Caco-2 (cell line): Measurements from ENCODE around the gene CCT7. TPM values are rescaled to one million over a fixed set of nuclear protein-coding genes. Genes with fewer than 3 reads are reported as not detected.

Source experiments
- BruUV-seq: library from RNA; stranded (reverse); fragments of 400-500 nt; replicated peaks from 2 replicates; lab custom pipeline; 2021; lab: Mats Ljungman, UMichigan
- CTCF ChIA-PET: fragments of 300-600 bp; sonication (Branson Sonifier 250); formaldehyde crosslinking; loops from one replicate; lab custom pipeline; 2022; ENCODE audit warnings: antibody characterized with exemption; lab: Charles Lee
- POLR2A ChIA-PET: fragments of 300-600 bp; sonication (Branson Sonifier 250); formaldehyde crosslinking; loops from one replicate; lab custom pipeline; 2022; ENCODE audit warnings: antibody characterized with exemption; lab: Charles Lee
- DNase-seq, 2 experiments: peaks; one replicate each; pipeline versions ENCODE4 v3.0.0 to v3.0.0-alpha.2; 2020 to 2022
- H3K27me3 ChIP-seq: replicated peaks from 2 replicates; pipeline ENCODE4 v1.6.0; 2011; ENCODE audit warnings: low read length; ENCODE audit not compliant: control insufficient read depth, insufficient read depth
- H3K36me3 ChIP-seq: 2 replicates; pipeline ENCODE4 v1.5.1; 2011; ENCODE audit warnings: low read length; ENCODE audit not compliant: control insufficient read depth, insufficient read depth
- H3K4me1 ChIP-seq: fragments of 250-450 bp; sonication (Bioruptor Pico); 2 replicates; pipeline ENCODE4 v1.5.1; 2020; ENCODE audit warnings: mild to moderate bottlenecking
- H3K4me3 ChIP-seq: 2 replicates; pipeline ENCODE4 v1.5.1; 2011; ENCODE audit warnings: low read depth, mild to moderate bottlenecking, control low read depth, low read length
- H3K9me3 ChIP-seq: fragments of 250-450 bp; sonication (Bioruptor Pico); 2 replicates; pipeline ENCODE4 v1.5.1; 2020; ENCODE audit warnings: mild to moderate bottlenecking, moderate library complexity
- H3K27ac Mint-ChIP-seq: one replicate; pipeline ENCODE4 v1.8.0; 2022; ENCODE audit warnings: mixed read lengths; ENCODE audit not compliant: unreplicated experiment
- H3K27me3 Mint-ChIP-seq: one replicate; pipeline ENCODE4 v1.8.0; 2022; ENCODE audit warnings: mixed read lengths; ENCODE audit not compliant: insufficient read depth, unreplicated experiment
- H3K36me3 Mint-ChIP-seq: one replicate; pipeline ENCODE4 v1.8.0; 2022; ENCODE audit warnings: mild to moderate bottlenecking, mixed read lengths; ENCODE audit not compliant: insufficient read depth, unreplicated experiment
- H3K4me1 Mint-ChIP-seq: one replicate; pipeline ENCODE4 v1.8.0; 2022; ENCODE audit warnings: low read depth, mixed read lengths; ENCODE audit not compliant: unreplicated experiment
- H3K4me3 Mint-ChIP-seq: one replicate; pipeline ENCODE4 v1.8.0; 2022; ENCODE audit warnings: mild to moderate bottlenecking, moderate library complexity, mixed read lengths; ENCODE audit not compliant: unreplicated experiment
- H3K9me3 Mint-ChIP-seq: one replicate; pipeline ENCODE4 v1.8.0; 2022; ENCODE audit warnings: mixed read lengths; ENCODE audit not compliant: unreplicated experiment
- intact Hi-C: fragments of 100-400 bp; cut with micrococcal nuclease; formaldehyde crosslinking; loops from one replicate; pipeline ENCODE4 v1.10.0; 2022; ENCODE audit not compliant: unreplicated experiment
- total RNA-seq: library from RNA; stranded (reverse); gene quantifications from 2 replicates; pipeline ENCODE4 v1.2.3, GENCODE V29; 2022
- TF ChIP-seq, protein P1 (sequence below), 2 experiments: fragments of 200-600 bp in 1 of 2; IDR thresholded peaks; 1 replicate in 1 of 2; 2 replicates in 1 of 2; pipeline versions ENCODE4 v1.5.1 to v1.8.0; 2011 to 2022; ENCODE audit warnings: antibody characterized with exemption in 1 of 2, control low read depth in 1 of 2, inconsistent platforms in 1 of 2, low read depth in 1 of 2, low read length in 1 of 2, mild to moderate bottlenecking in 1 of 2, moderate library complexity in 1 of 2; ENCODE audit not compliant: insufficient read depth in 1 of 2, severe bottlenecking in 1 of 2, unreplicated experiment in 1 of 2

Gene CCT7
- total RNA-seq, 1 experiment from 2014 or later: 450 TPM

DNA sequence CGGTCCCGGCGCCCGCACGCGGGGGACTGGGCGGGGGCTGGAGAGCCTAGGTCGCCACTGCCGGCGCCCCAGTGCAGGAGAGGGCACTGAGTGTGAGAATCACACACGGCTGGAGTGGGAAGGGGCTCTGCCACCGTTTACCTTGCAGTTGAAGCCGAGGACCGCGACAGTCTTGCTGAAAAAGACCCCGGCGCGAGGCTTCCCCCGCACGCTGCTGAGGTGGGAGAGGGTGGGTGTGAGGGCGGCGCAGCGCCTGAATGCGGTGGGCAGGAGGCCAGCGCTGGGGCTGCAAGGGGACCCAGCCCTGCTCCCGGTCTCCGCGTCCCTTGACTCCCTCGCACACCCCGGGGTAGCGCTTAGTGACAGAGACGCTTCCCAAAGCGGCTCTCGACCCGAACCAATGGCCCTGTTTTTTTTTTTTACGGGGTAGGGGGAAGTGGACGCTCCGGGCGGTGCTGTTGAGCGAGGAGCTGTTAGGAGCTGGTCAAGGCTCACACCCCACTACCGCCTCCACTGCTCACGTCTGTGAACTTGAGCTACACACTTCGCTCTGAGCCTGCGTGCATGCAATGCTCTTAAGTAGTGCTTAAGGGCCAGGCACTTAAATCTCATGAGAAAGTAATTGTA, 30.9 kb upstream of the CCT7 start:
- no peaks in the 10 kb centered on the region for H3K36me3 ChIP-seq
- Mint-ChIP-seq H3K4me1 (no peaks in the 10 kb centered on the region), H3K27me3 (no peaks in the 10 kb centered on the region), H3K36me3 (no peaks in the 10 kb centered on the region), H3K27ac (no peak overlapping the region), H3K4me3 (no peak overlapping the region), H3K9me3 (no peaks in the 10 kb centered on the region)
- no peaks in the 10 kb centered on the region for H3K9me3 ChIP-seq
- ChIA-PET CTCF (no interaction called here), POLR2A (no interaction called here)
- DNase-seq: no peak
- H3K27me3 ChIP-seq: no peaks in the 10 kb centered on the region
- TF ChIP-seq, protein P1, sequence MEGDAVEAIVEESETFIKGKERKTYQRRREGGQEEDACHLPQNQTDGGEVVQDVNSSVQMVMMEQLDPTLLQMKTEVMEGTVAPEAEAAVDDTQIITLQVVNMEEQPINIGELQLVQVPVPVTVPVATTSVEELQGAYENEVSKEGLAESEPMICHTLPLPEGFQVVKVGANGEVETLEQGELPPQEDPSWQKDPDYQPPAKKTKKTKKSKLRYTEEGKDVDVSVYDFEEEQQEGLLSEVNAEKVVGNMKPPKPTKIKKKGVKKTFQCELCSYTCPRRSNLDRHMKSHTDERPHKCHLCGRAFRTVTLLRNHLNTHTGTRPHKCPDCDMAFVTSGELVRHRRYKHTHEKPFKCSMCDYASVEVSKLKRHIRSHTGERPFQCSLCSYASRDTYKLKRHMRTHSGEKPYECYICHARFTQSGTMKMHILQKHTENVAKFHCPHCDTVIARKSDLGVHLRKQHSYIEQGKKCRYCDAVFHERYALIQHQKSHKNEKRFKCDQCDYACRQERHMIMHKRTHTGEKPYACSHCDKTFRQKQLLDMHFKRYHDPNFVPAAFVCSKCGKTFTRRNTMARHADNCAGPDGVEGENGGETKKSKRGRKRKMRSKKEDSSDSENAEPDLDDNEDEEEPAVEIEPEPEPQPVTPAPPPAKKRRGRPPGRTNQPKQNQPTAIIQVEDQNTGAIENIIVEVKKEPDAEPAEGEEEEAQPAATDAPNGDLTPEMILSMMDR (IDR thresholded peaks at IDR 0.05; ENCODE audit: insufficient read depth in 1 of 2, low read depth in 1 of 2, low read length in 1 of 2, severe bottlenecking in 1 of 2, unreplicated experiment in 1 of 2): no peak
- intact Hi-C loops: no loop called here
- BruUV-seq: no TSS peak
- no peak overlapping the region for H3K4me3 ChIP-seq
- H3K4me1 ChIP-seq: no peaks in the 10 kb centered on the region; the same call in 1 of the 2 replicates

DNA sequence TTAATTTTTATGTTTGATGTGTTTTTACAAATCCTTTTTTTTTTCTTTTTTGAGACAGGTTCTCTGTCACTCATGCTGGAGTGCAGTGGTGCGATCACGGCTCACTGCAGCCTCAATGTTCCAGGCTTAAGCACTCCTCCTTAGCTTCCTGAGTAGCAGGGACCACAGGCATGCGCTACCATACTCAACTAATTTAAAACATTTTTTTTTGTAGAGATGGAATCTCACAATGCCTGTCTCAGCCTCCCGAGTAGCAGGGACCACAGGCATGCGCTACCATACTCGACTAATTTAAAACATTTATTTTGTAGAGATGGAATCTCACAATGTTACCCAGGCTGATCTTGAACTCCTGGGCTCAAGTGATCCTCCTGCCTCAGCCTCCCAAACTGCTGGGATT, 28.5 kb upstream of the CCT7 start:
- Mint-ChIP-seq H3K27ac (no peak overlapping the region), H3K4me1 (no peaks in the 10 kb centered on the region), H3K9me3 (no peaks in the 10 kb centered on the region), H3K27me3 (no peaks in the 10 kb centered on the region), H3K36me3 (no peaks in the 10 kb centered on the region), H3K4me3 (no peak overlapping the region)
- Histone ChIP-seq H3K27me3 (no peaks in the 10 kb centered on the region), H3K4me3 (no peak overlapping the region), H3K36me3 (no peaks in the 10 kb centered on the region), H3K4me1 (no peaks in the 10 kb centered on the region), H3K9me3 (no peaks in the 10 kb centered on the region)
- TF ChIP-seq, protein P1 (IDR thresholded peaks at IDR 0.05; ENCODE audit: insufficient read depth in 1 of 2, low read depth in 1 of 2, low read length in 1 of 2, severe bottlenecking in 1 of 2, unreplicated experiment in 1 of 2): no peak
- BruUV-seq: no TSS peak
- CTCF ChIA-PET: no interaction called here
- no peak for DNase-seq
- POLR2A ChIA-PET: no interaction called here
- intact Hi-C loops: no loop called here

DNA sequence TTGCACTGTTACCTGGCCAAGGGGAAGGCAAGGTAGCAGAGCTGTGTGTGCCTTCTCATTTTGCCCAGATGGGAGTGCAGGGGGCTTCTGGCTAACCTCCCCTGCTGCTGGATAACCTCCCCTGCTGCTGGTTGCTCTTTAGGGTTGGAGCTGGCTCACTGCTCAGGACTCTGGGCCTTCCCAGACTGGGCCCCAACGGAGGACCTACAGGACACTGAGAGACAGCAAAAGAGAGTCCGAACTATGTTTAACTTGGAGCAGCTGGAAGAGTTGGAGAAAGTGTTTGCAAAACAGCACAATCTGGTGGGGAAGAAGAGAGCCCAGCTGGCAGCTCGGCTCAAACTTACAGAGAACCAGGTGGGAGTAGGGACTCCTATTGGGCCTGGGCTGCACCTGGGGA, 25.9 kb upstream of the CCT7 start:
- Histone ChIP-seq H3K36me3 (no peaks in the 10 kb centered on the region), H3K4me1 (peaks cover 8% of the 10 kb centered on the region), H3K9me3 (no peaks in the 10 kb centered on the region), H3K27me3 (no peaks in the 10 kb centered on the region), H3K4me3 (no peak overlapping the region)
- ChIA-PET CTCF (interaction anchor here (0.7 to 3.6 kb wide), 3 partner anchors 17 to 123 kb away, joined by 7 to 19 read pairs (median 10); no protein-coding TSS in a partner anchor), POLR2A (no interaction called here)
- H3K36me3 Mint-ChIP-seq: peaks cover under 1% of the 10 kb centered on the region
- no peak overlapping the region for H3K27ac Mint-ChIP-seq
- H3K4me1 Mint-ChIP-seq: no peaks in the 10 kb centered on the region
- H3K27me3 Mint-ChIP-seq: no peaks in the 10 kb centered on the region
- no peak for DNase-seq
- H3K9me3 Mint-ChIP-seq: no peaks in the 10 kb centered on the region
- BruUV-seq: no TSS peak
- intact Hi-C loops: no loop called here
- TF ChIP-seq, protein P1 (IDR thresholded peaks at IDR 0.05; ENCODE audit: insufficient read depth in 1 of 2, low read depth in 1 of 2, low read length in 1 of 2, severe bottlenecking in 1 of 2, unreplicated experiment in 1 of 2): no peak
- no peak overlapping the region for H3K4me3 Mint-ChIP-seq
